Ectodermal cell (in vitro differentiated cells): ENCODE measurements around the gene RAB3C.

Experiments
- H3K27ac ChIP-seq: 2 replicates; pipeline ENCODE4 v1.7.0; 2013; ENCODE audit warnings: mild to moderate bottlenecking, low read depth, low read length; ENCODE audit not compliant: insufficient read depth, poor library complexity, severe bottlenecking
- H3K27me3 ChIP-seq: 2 replicates; pipeline ENCODE4 v1.7.0; 2013; ENCODE audit warnings: mild to moderate bottlenecking, low read length; ENCODE audit not compliant: insufficient read depth, control insufficient read depth, poor library complexity, severe bottlenecking
- H3K36me3 ChIP-seq: one replicate; pipeline ENCODE4 v1.7.0; 2013; ENCODE audit warnings: low read length; ENCODE audit not compliant: control insufficient read depth, insufficient read depth
- H3K4me1 ChIP-seq: one replicate; pipeline ENCODE4 v1.7.0; 2013; ENCODE audit warnings: low read length; ENCODE audit not compliant: control insufficient read depth, insufficient read depth
- H3K4me3 ChIP-seq: 2 replicates; pipeline ENCODE4 v1.7.0; 2013; ENCODE audit warnings: low read depth, low read length, control low read depth; ENCODE audit not compliant: insufficient read depth
- H3K9me3 ChIP-seq: 2 replicates; pipeline ENCODE4 v1.7.0; 2013; ENCODE audit warnings: mild to moderate bottlenecking, low read length, moderate library complexity; ENCODE audit not compliant: control insufficient read depth
- WGBS, 2 experiments: methylation state at CpG; one replicate each; pipeline ENCODE4 v1.1.7; 2013; ENCODE audit warnings: missing lambda C conversion rate in 2 of 2; 5-methylcytosine and 5-hydroxymethylcytosine counted together

The RAB3C gene

GRCh38 chr5:58803056-58803455, 220.2 kb downstream of the RAB3C start:
- H3K4me1 ChIP-seq, result no peaks in the 10 kb centered on the region
- no peaks in the 10 kb centered on the region for H3K27me3 ChIP-seq
- H3K4me3 ChIP-seq, result no peak overlapping the region
- no peaks in the 10 kb centered on the region for H3K36me3 ChIP-seq
- no peak overlapping the region for H3K27ac ChIP-seq
- H3K9me3 ChIP-seq, result no peaks in the 10 kb centered on the region

DNA sequence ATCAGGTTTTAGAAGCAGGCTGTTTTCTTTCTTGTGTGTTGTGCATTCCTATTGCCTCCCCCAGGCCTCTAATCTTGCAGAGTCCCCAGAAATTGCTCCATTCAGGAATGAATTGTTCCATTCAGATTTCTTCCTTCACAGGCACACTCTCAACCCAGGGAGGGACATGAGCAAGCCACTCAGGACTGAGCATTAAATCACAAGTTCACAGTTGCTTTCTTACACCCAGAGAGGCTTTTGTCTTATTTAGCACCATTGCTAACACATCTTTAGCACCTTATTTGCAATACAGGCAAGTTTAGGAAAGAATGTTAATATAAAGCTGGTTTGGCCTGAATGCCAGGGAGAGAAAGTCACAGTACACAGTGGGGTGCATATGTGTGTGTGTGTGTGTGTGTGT, 221.4 kb downstream of the RAB3C start:
- no peak overlapping the region for H3K4me3 ChIP-seq
- H3K27ac ChIP-seq, result no peak overlapping the region
- H3K4me1 ChIP-seq, result no peaks in the 10 kb centered on the region
- no peaks in the 10 kb centered on the region for H3K36me3 ChIP-seq
- no peaks in the 10 kb centered on the region for H3K9me3 ChIP-seq
- no peaks in the 10 kb centered on the region for H3K27me3 ChIP-seq

- H3K4me1 ChIP-seq, result no peaks in the 10 kb centered on the region
- H3K36me3 ChIP-seq, result no peaks in the 10 kb centered on the region
- no peaks in the 10 kb centered on the region for H3K27me3 ChIP-seq
- WGBS, 2 experiments, result 40 to 57% methylated on average over 1 of the region's 1 CpG
- H3K9me3 ChIP-seq, result no peaks in the 10 kb centered on the region
- H3K27ac ChIP-seq, result no peak overlapping the region
- H3K4me3 ChIP-seq, result no peak overlapping the region
These were observed 227.2 kb downstream of the RAB3C start for GRCh38 chr5:58810086-58810485.

- H3K4me1 ChIP-seq, result no peaks in the 10 kb centered on the region
- 89 to 92% methylated on average over 3 of the region's 3 CpGs for WGBS, 2 experiments
- H3K4me3 ChIP-seq, result no peak overlapping the region
- no peaks in the 10 kb centered on the region for H3K9me3 ChIP-seq
- H3K27me3 ChIP-seq, result no peaks in the 10 kb centered on the region
- H3K36me3 ChIP-seq, result no peaks in the 10 kb centered on the region
- no peak overlapping the region for H3K27ac ChIP-seq
These were observed 231.0 kb downstream of the RAB3C start for GRCh38 chr5:58813855-58814254.

DNA sequence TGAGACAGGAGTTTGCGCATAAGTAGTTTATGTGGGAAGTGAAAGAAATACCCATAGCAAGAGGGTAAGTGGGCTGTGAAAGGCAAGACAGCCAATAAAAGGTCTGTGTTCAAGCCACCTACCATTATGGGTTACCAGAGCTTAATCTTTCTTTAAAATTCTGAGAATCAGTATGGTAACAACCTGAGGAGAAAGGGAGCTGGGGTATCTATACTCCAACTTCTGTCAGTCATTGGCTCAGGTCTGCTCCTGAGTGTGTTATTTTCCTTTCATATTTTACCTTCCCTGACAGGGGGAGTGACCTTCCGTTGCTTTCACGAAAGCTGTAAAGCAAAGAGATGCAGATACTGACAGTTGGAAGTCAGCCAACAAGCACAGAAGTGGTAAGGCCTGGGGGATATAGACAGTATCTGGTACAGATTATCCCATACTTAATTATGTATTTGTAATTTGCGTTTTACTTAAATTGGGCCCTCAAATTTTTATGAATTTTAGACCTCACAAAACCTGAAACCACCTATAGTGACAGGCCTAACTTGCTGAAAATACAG, 233.4 kb downstream of the RAB3C start:
- Histone ChIP-seq H3K4me3 (no peak overlapping the region), H3K9me3 (no peaks in the 10 kb centered on the region), H3K27me3 (no peaks in the 10 kb centered on the region), H3K36me3 (no peaks in the 10 kb centered on the region), H3K27ac (no peak overlapping the region), H3K4me1 (no peaks in the 10 kb centered on the region)
- 93 to 97% methylated on average over 3 of the region's 4 CpGs for WGBS, 2 experiments

- Histone ChIP-seq H3K27me3 (no peaks in the 10 kb centered on the region), H3K36me3 (no peaks in the 10 kb centered on the region), H3K9me3 (no peaks in the 10 kb centered on the region), H3K4me3 (no peak overlapping the region), H3K27ac (no peak overlapping the region), H3K4me1 (no peaks in the 10 kb centered on the region)
- WGBS, 2 experiments, result 100% methylated on average over 1 of the region's 1 CpG; no CpG with 5 or more reads in 1 of the 2 experiments
These were observed 235.6 kb downstream of the RAB3C start for GRCh38 chr5:58818465-58818864.

DNA sequence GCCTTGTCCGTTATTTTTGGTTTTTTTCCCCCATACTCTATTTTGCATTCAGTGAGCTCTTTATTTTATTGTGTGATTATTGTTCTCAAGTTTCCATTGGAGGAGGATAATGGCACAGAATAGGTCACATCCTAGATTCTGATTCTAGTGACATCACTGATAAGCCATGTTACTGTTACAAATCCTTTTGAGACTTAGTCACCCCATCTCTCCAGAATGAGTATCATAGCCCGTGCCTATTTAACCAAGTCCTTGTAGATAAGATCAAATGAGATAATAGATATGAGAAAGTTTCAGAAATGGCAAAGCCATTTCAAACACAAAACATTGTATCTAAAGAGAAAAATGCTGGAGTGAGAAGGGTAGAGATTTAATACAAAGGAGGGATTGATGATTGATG, 242.6 kb downstream of the RAB3C start:
- H3K27ac ChIP-seq, result no peak overlapping the region
- H3K9me3 ChIP-seq, result no peaks in the 10 kb centered on the region
- no peak overlapping the region for H3K4me3 ChIP-seq
- H3K4me1 ChIP-seq, result no peaks in the 10 kb centered on the region
- H3K36me3 ChIP-seq, result no peaks in the 10 kb centered on the region
- 100% methylated on average over 2 of the region's 2 CpGs; no CpG with 5 or more reads in 1 of the 2 experiments for WGBS, 2 experiments
- no peaks in the 10 kb centered on the region for H3K27me3 ChIP-seq

DNA sequence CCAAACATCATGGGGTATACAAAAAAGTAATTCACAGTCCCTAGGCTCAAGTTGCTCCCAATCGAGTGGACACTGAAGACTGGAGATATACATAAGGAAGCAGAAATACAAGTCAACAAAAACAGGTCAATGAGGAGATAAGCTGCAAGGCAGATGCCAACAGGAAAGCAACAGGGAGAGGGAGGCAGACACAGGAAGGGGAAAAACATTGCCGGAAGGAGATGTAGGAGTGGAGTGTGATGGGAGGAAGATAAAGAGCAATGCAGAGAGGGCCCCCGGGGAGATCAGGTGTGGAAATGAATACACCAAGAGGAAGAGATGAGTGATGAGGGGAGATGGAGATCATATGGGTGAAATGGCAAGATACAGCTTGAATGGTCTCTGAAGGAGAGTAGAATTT, 243.0 kb downstream of the RAB3C start:
- no peaks in the 10 kb centered on the region for H3K36me3 ChIP-seq
- 92 to 94% methylated on average over 3 of the region's 3 CpGs for WGBS, 2 experiments
- H3K27ac ChIP-seq, result no peak overlapping the region
- no peak overlapping the region for H3K4me3 ChIP-seq
- H3K9me3 ChIP-seq, result no peaks in the 10 kb centered on the region
- no peaks in the 10 kb centered on the region for H3K27me3 ChIP-seq
- H3K4me1 ChIP-seq, result no peaks in the 10 kb centered on the region

- Histone ChIP-seq H3K36me3 (no peaks in the 10 kb centered on the region), H3K4me1 (no peaks in the 10 kb centered on the region), H3K27ac (no peak overlapping the region), H3K9me3 (no peaks in the 10 kb centered on the region), H3K4me3 (no peak overlapping the region), H3K27me3 (no peaks in the 10 kb centered on the region)
- WGBS, 2 experiments, result 97 to 100% methylated on average over 2 of the region's 2 CpGs
These were observed 244.6 kb downstream of the RAB3C start for GRCh38 chr5:58827463-58827862.

GRCh38 chr5:58828258-58828657, 245.4 kb downstream of the RAB3C start:
- 84 to 85% methylated on average over 4 of the region's 4 CpGs for WGBS, 2 experiments
- H3K4me3 ChIP-seq, result no peak overlapping the region
- H3K27me3 ChIP-seq, result no peaks in the 10 kb centered on the region
- H3K4me1 ChIP-seq, result no peaks in the 10 kb centered on the region
- no peaks in the 10 kb centered on the region for H3K36me3 ChIP-seq
- H3K27ac ChIP-seq, result no peak overlapping the region
- no peaks in the 10 kb centered on the region for H3K9me3 ChIP-seq
